Forelimb muscle (tissue), 1 donor: ENCODE measurements around the gene TAS2R7. TPM values are rescaled to one million over a fixed set of nuclear protein-coding genes. Genes with fewer than 3 reads are reported as not detected.
"Not testable (repeated sequence)": the region's sequence is repeated elsewhere in the genome, so short reads cannot be mapped to it uniquely, and the experiment has no call there.

Experiments
- DNase-seq: peaks from one replicate; pipeline ENCODE4 v3.0.0-alpha.2; 2013; ENCODE audit warnings: low read depth
- polyA plus RNA-seq: library from polyadenylated mRNA; unstranded; fragments of 120-200 nt; gene quantifications from one replicate; pipeline ENCODE4 v1.2.1, GENCODE V29; 2013; ENCODE audit not compliant: insufficient read length

The TAS2R7 gene, protein sequence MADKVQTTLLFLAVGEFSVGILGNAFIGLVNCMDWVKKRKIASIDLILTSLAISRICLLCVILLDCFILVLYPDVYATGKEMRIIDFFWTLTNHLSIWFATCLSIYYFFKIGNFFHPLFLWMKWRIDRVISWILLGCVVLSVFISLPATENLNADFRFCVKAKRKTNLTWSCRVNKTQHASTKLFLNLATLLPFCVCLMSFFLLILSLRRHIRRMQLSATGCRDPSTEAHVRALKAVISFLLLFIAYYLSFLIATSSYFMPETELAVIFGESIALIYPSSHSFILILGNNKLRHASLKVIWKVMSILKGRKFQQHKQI
- not detected for polyA plus RNA-seq

DNA sequence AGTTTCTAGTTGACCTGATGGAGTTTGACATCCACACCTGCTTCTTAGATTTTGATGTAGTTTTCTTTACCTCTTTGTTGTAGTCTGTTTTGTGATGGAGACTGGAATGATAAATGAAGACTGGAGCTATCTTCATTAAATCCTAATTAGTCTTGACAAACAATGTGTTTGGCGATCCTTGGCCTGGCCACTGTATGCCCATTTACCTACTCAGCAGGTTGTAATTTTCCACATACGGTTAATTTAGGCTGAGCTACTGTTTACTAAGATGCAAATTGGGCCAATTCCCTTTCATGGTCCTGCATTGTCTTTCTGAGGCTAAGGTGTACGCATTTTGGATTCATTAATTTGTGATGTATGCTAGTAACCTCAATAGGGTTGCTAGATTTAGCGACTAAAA lies at the start of gene TAS2R7:
TSS of gene TAS2R7 (minus strand) at position 41 of the 400 bp plus-strand sequence. CDS start 57 bp downstream, outside the sequence.
- no peak for DNase-seq

GRCh38 chr12:10851243-10851858 lies 48.9 kb upstream of the TAS2R7 start:
- DNase-seq, result no peak

GRCh38 chr12:10849425-10849878 lies 47.0 kb upstream of the TAS2R7 start, which contains the start of gene PRR4:
Gene PRR4 (minus strand): TSS chr12:10849475. CDS start chr12:10849437, 38 bp downstream.
- no peak for DNase-seq

GRCh38 chr12:10847744-10848143 lies 45.3 kb upstream of the TAS2R7 start:
- no peak for DNase-seq

- DNase-seq, result no peak
Measured at GRCh38 chr12:10842862-10843261, 40.4 kb upstream of the TAS2R7 start.

- DNase-seq, result no peak
Measured at GRCh38 chr12:10838461-10838860, 36.0 kb upstream of the TAS2R7 start.

DNA sequence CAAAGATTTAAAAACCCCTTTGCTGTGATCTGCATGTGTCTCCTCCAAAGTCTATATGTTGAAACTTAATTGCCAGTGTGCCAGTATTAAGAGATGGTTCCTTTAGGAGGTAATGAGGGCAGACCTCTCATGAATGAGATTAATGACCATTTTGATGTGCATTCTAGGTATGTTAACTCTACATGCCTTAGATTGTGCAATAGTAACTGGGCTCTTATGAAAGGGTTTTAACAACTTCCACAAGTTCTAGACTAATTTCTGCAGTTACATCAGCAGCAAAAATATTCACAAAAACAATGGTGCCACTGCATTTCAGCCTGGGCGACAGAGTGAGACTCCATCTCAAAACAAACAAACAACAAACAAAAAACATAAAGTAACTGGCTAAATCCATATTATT lies 27.6 kb upstream of the TAS2R7 start:
- no peak for DNase-seq

- DNase-seq, result no peak
Measured at GRCh38 chr12:10826258-10826657, 23.8 kb upstream of the TAS2R7 start, which contains the start of gene TAS2R10. Gene TAS2R10 (minus strand): TSS chr12:10826358. CDS start chr12:10826269, 89 bp downstream.

GRCh38 chr12:10824957-10825356 lies 22.5 kb upstream of the TAS2R7 start:
- no peak for DNase-seq

DNA sequence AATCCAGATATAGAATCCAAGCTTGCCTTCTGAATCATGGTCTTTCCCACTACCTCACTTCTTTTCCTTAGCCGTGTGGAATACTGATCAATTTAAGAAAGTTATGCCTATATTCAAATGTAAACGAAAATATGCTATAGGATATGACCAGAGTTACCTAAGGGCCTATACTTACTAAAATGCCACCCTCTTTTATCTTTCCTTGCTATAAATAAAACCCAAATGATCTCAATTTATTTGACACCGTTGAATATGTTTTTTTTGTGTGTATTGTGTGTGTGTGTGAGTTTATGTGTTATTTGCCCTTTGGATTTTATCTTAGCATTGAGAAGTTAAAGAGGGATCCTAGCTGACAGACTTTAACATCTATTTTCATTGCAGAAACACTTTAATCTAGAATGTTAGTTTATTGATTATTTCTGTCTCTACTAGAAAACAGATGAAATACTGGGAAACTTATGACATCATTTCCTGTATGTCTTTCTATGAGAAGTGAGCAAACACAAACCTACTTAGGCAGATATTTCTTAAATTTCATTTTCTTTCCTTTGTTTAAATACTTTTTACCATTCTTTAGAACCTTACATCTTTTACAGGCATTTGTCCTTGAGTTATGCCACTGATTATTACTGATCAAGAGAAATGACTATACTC lies 9.6 kb upstream of the TAS2R7 start:
- no peak for DNase-seq

- DNase-seq, result no peak
Measured at GRCh38 chr12:10810068-10810467, 7.6 kb upstream of the TAS2R7 start, which contains the start of gene TAS2R9. Gene TAS2R9 (minus strand): TSS chr12:10810168. CDS start chr12:10810075, 93 bp downstream.

DNA sequence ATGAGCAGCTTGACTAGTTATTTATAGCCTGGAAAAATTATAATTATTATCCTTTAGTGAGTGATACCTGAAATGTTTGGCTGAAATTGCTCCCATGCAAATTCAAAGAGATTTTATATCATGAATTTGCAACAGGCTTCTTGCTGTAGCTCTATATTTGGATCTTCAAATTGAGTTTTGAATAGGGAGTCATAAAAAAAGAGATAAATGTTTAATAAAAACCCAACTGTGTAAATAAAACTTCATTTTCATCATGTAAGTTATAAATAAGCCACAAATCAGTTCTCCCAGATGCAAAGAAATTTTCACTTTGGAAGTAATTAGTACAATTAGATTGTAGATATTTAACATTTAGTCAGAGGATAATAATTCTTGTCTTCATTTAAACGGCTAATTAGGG lies 4.8 kb upstream of the TAS2R7 start, which contains the start of gene TAS2R8:
TSS of gene TAS2R8 (minus strand) at position 101 of the 400 bp plus-strand sequence. CDS start 306 bp downstream, outside the sequence.
- DNase-seq, result no peak

GRCh38 chr12:10801741-10802140 lies 686 bp downstream of the TAS2R7 start:
- DNase-seq, result no peak

GRCh38 chr12:10794222-10794621 lies 8.2 kb downstream of the TAS2R7 start:
- DNase-seq, result no peak

GRCh38 chr12:10791769-10792168 lies 10.7 kb downstream of the TAS2R7 start:
- DNase-seq, result not testable (repeated sequence)

- DNase-seq, result no peak
Measured at GRCh38 chr12:10783252-10783651, 19.2 kb downstream of the TAS2R7 start.

DNA sequence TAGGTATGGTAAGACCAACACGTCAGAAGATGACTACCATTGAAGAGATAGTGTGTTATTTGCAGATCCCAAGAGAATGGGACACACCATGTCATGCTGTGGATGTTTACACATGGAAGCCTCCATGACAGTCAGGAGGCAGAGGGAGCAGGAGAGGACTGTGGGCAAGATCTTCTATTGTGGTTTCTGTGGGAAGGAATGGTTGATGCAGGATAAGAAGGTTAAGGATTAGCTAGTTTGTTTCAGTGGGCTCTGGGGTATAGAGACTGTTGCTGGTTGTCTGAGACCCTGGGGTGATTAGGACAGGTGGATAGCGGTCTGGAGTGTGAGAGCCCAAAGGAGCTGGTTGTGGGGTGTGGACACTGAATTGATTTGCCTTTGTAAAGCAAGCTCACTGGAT lies 23.3 kb downstream of the TAS2R7 start:
- no peak for DNase-seq

GRCh38 chr12:10771132-10771733 lies 31.2 kb downstream of the TAS2R7 start:
- peak; percentile 25 for DNase-seq

DNA sequence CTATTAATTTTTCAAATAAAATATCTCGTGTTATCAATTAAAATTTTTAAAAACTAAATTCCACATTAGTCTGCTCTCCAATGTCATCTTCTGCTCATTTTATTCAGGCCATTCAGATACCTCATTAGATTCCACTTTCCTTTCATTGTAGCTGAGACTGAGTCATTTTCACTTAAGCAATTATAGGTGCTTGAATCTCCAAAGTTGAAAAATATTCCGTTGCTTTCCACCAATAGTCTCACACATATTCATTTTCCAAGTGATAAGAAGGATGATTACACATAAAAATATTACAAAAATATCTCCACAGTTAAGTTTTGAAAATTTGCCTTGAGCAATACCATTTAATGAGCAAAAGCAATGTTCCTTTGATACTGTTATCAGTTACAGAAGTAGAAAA lies 42.8 kb downstream of the TAS2R7 start:
- DNase-seq, result no peak

- no peak for DNase-seq
Measured at GRCh38 chr12:10756194-10756593, 46.2 kb downstream of the TAS2R7 start.

GRCh38 chr12:10753059-10753458 lies 49.4 kb downstream of the TAS2R7 start:
- no peak for DNase-seq
